PC-3 (cell line): Measurements from ENCODE around the gene HMCN1. TPM values are rescaled to one million over a fixed set of nuclear protein-coding genes. Genes with fewer than 3 reads are reported as not detected.

Experiments used
- ATAC-seq: fragments of 200-7000 bp; cut with Tn5 transposase; 2 replicates; pipeline ENCODE4 v1.9.1; 2020; ENCODE audit warnings: mild to moderate bottlenecking, moderate library complexity
- BruUV-seq: library from RNA; stranded (reverse); fragments of 400-500 nt; replicated peaks from 2 replicates; lab custom pipeline; 2021; lab: Mats Ljungman, UMichigan
- CTCF ChIA-PET: fragments of 300-600 bp; sonication (Branson Sonifier 250); formaldehyde crosslinking; loops from one replicate; lab custom pipeline; 2022; ENCODE audit warnings: antibody characterized with exemption; lab: Charles Lee
- POLR2A ChIA-PET: fragments of 300-600 bp; sonication (Branson Sonifier 250); formaldehyde crosslinking; loops from one replicate; lab custom pipeline; 2022; ENCODE audit warnings: antibody characterized with exemption; ENCODE audit not compliant: unreplicated experiment; lab: Charles Lee
- DNase-seq: peaks from one replicate; pipeline ENCODE4 v3.0.0-alpha.2; 2015
- H2AFZ ChIP-seq: fragments of 300-600 bp; sonication (generic); 2 replicates; pipeline ENCODE4 v1.6.0; 2016; ENCODE audit warnings: antibody characterized with exemption, low read length
- H3F3A ChIP-seq: fragments of 300-600 bp; sonication (generic); one replicate; pipeline ENCODE4 v1.6.0; 2017; ENCODE audit warnings: antibody characterized with exemption, low read length, control low read depth, mild to moderate bottlenecking; ENCODE audit not compliant: unreplicated experiment
- H3K27ac ChIP-seq: fragments of 300-600 bp; sonication (generic); 2 replicates; pipeline ENCODE4 v1.5.1; 2016; ENCODE audit warnings: mild to moderate bottlenecking, low read length
- H3K27me3 ChIP-seq: fragments of 300-600 bp; sonication (generic); 2 replicates; pipeline ENCODE4 v1.6.1; 2016; ENCODE audit warnings: low read length, mixed read lengths
- H3K36me3 ChIP-seq: fragments of 300-600 bp; sonication (generic); 2 replicates; pipeline ENCODE4 v1.6.1; 2016; ENCODE audit warnings: low read depth, mixed run types, low read length, mixed read lengths
- H3K4me1 ChIP-seq: fragments of 300-600 bp; sonication (generic); 2 replicates; pipeline ENCODE4 v1.5.1; 2016; ENCODE audit warnings: low read length; ENCODE audit not compliant: insufficient read depth
- H3K4me2 ChIP-seq: fragments of 300-600 bp; sonication (generic); 2 replicates; pipeline ENCODE4 v1.6.0; 2016; ENCODE audit warnings: low read length
- H3K4me3 ChIP-seq: fragments of 300-600 bp; sonication (generic); 2 replicates; pipeline ENCODE4 v1.5.1; 2016; ENCODE audit warnings: mild to moderate bottlenecking, low read length, mixed read lengths
- H3K79me2 ChIP-seq: fragments of 300-600 bp; sonication (generic); 2 replicates; pipeline ENCODE4 v1.6.1; 2017; ENCODE audit warnings: low read length, mixed read lengths
- H3K9ac ChIP-seq: fragments of 300-600 bp; sonication (generic); 2 replicates; pipeline ENCODE4 v1.6.0; 2016; ENCODE audit warnings: mild to moderate bottlenecking, low read length
- H3K9me2 ChIP-seq: fragments of 300-600 bp; sonication (generic); replicated peaks from 2 replicates; pipeline ENCODE4 v1.6.1; 2016; ENCODE audit warnings: mixed run types, low read length, mixed read lengths
- H3K9me3 ChIP-seq: fragments of 300-600 bp; sonication (generic); 2 replicates; pipeline ENCODE4 v1.6.1; 2016; ENCODE audit warnings: low read length, mixed read lengths
- H4K20me1 ChIP-seq: fragments of 300-600 bp; sonication (generic); 2 replicates; pipeline ENCODE4 v1.6.1; 2016; ENCODE audit warnings: low read length, mixed read lengths
- CTCF ChIP-seq: fragments of 300-600 bp; sonication (generic); conservative IDR thresholded peaks from 2 replicates; pipeline ENCODE4 v1.5.1; 2017; ENCODE audit warnings: antibody characterized with exemption, low read depth, mild to moderate bottlenecking, low read length
- EZH2 ChIP-seq: fragments of 300-600 bp; sonication (generic); IDR thresholded peaks from one replicate; pipeline ENCODE4 v1.6.1; 2017; ENCODE audit warnings: antibody characterized with exemption, mild to moderate bottlenecking, low read length; ENCODE audit not compliant: unreplicated experiment
- EZH2phosphoT487 ChIP-seq: fragments of 300-600 bp; sonication (generic); IDR thresholded peaks from 2 replicates; pipeline ENCODE4 v1.6.1; 2018; ENCODE audit warnings: mild to moderate bottlenecking, antibody characterized with exemption, low read length, borderline replicate concordance
- intact Hi-C: fragments of 100-400 bp; cut with micrococcal nuclease; formaldehyde crosslinking; loops from 2 replicates; pipeline ENCODE4 v1.9.0; 2023
- total RNA-seq: library from RNA; depleted of rRNA; stranded (reverse); fragments of >200 nt; gene quantifications from 2 replicates; pipeline ENCODE4 v1.2.3, GENCODE V29; 2014

HMCN1 gene
- total RNA-seq, 1 experiment from 2014 or later, result 0.66 TPM

- POLR2A ChIA-PET, result no interaction called here
- no peaks in the 10 kb centered on the region for H3K36me3 ChIP-seq
- CTCF ChIA-PET, result interaction anchor here (1.9 kb wide), 1 partner anchor 490 kb away, joined by 13 read pairs; no protein-coding TSS in a partner anchor
- ATAC-seq (no peak), DNase-seq (no peak)
- BruUV-seq, result no TSS peak
- peaks cover 21% of the 10 kb centered on the region for H3K4me1 ChIP-seq
- H3K9me2 ChIP-seq, result no peaks in the 10 kb centered on the region
- no peak for TF ChIP-seq EZH2
- no peak for TF ChIP-seq CTCF
- TF ChIP-seq EZH2phosphoT487, result no peak
- no peaks in the 10 kb centered on the region for H4K20me1 ChIP-seq
- H3K27ac ChIP-seq, result no peak overlapping the region
- intact Hi-C loops, result no loop called here
- H3K9ac ChIP-seq, result no peak overlapping the region
- H3K27me3 ChIP-seq, result no peaks in the 10 kb centered on the region
- H3K79me2 ChIP-seq, result no peaks in the 10 kb centered on the region
- no peak overlapping the region for H3K4me3 ChIP-seq
- no peaks in the 10 kb centered on the region for H3F3A ChIP-seq
- H3K4me2 ChIP-seq, result no peak overlapping the region
- no peaks in the 10 kb centered on the region for H3K9me3 ChIP-seq
- H2AFZ ChIP-seq, result no peak overlapping the region
Measured at GRCh38 chr1:185722098-185722497, 12.1 kb upstream of the HMCN1 start.

GRCh38 chr1:185727726-185728125, 6.5 kb upstream of the HMCN1 start:
- intact Hi-C loops, result no loop called here
- CTCF ChIA-PET, result no interaction called here
- H3K4me2 ChIP-seq, result no peak overlapping the region

GRCh38 chr1:185731446-185731845, 2.7 kb upstream of the HMCN1 start:
- no peak for DNase-seq
- CTCF ChIA-PET, result no interaction called here
- no TSS peak for BruUV-seq
- Histone ChIP-seq H3K9ac (no peak overlapping the region), H3K27me3 (no peaks in the 10 kb centered on the region), H3K4me1 (peaks cover 13% of the 10 kb centered on the region; the same call in 1 of the 2 replicates), H2AFZ (no peak overlapping the region), H3K4me3 (no peak overlapping the region), H3K4me2 (no peak overlapping the region), H3K9me3 (no peaks in the 10 kb centered on the region), H3K79me2 (no peaks in the 10 kb centered on the region), H3K9me2 (no peaks in the 10 kb centered on the region), H4K20me1 (no peaks in the 10 kb centered on the region), H3K27ac (no peak overlapping the region), H3K36me3 (no peaks in the 10 kb centered on the region), H3F3A (no peaks in the 10 kb centered on the region)
- POLR2A ChIA-PET, result no interaction called here
- intact Hi-C loops, result no loop called here
- ATAC-seq, result no peak
- TF ChIP-seq EZH2phosphoT487 (no peak), CTCF (no peak), EZH2 (no peak)

More at GRCh38 chr1:185727726-185728125, 6.5 kb upstream of the HMCN1 start:
- no peaks in the 10 kb centered on the region for H3K4me1 ChIP-seq
- DNase-seq, result no peak
- H3K79me2 ChIP-seq, result no peaks in the 10 kb centered on the region
- no peak overlapping the region for H3K27ac ChIP-seq
- H4K20me1 ChIP-seq, result no peaks in the 10 kb centered on the region
- H3F3A ChIP-seq, result no peaks in the 10 kb centered on the region
- H3K27me3 ChIP-seq, result no peaks in the 10 kb centered on the region
- H2AFZ ChIP-seq, result no peak overlapping the region
- H3K36me3 ChIP-seq, result no peaks in the 10 kb centered on the region
- no peaks in the 10 kb centered on the region for H3K9me3 ChIP-seq
- no peak for ATAC-seq
- no peak overlapping the region for H3K4me3 ChIP-seq
- BruUV-seq, result no TSS peak
- POLR2A ChIA-PET, result no interaction called here
- H3K9ac ChIP-seq, result no peak overlapping the region
- TF ChIP-seq EZH2phosphoT487, result no peak
- no peaks in the 10 kb centered on the region for H3K9me2 ChIP-seq
